Peyer's patch (tissue), 4 donors: ENCODE measurements around the gene SPRED1.

Experiments used
- POLR2A ChIP-seq, 2 donors: fragments of 450-650 bp; IDR thresholded peaks; one replicate each; pipeline ENCODE4 v1.5.1; 2017; ENCODE audit warnings: antibody characterized with exemption in 2 of 2, mild to moderate bottlenecking in 2 of 2, moderate library complexity in 2 of 2
- TF ChIP-seq, protein P1 (sequence below), 6 experiments: fragments of 450-650 bp in 4 of 6; fragments of 200-600 bp in 2 of 6; sonication (generic) in 1 of 6; IDR thresholded peaks; one replicate each; pipeline ENCODE4 v1.5.1; 2017 to 2019; ENCODE audit warnings: antibody characterized with exemption in 6 of 6, mild to moderate bottlenecking in 3 of 6, moderate library complexity in 1 of 6

DNA sequence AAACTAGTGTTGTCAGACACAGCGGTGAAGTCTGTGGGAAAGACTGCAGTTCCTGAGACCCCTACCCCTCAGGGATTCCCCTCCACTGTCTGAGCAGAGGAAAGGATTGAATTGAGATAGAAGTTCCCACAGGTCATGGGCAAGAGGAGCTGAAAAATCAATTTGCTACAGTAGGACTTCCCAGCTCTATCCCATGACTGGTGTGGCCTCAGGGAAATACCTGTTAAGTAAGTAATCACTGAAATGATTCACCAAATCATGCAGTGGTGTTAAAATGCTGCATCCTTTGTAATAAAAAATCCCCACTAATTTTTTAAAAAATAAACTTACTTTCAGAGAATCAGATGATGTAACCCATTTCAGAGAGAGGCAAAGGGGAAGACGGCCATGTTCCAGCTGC, 45.0 kb upstream of the SPRED1 start:
- TF ChIP-seq, protein P1, sequence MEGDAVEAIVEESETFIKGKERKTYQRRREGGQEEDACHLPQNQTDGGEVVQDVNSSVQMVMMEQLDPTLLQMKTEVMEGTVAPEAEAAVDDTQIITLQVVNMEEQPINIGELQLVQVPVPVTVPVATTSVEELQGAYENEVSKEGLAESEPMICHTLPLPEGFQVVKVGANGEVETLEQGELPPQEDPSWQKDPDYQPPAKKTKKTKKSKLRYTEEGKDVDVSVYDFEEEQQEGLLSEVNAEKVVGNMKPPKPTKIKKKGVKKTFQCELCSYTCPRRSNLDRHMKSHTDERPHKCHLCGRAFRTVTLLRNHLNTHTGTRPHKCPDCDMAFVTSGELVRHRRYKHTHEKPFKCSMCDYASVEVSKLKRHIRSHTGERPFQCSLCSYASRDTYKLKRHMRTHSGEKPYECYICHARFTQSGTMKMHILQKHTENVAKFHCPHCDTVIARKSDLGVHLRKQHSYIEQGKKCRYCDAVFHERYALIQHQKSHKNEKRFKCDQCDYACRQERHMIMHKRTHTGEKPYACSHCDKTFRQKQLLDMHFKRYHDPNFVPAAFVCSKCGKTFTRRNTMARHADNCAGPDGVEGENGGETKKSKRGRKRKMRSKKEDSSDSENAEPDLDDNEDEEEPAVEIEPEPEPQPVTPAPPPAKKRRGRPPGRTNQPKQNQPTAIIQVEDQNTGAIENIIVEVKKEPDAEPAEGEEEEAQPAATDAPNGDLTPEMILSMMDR (IDR thresholded peaks at IDR 0.05) = no peak
- TF ChIP-seq POLR2A (IDR thresholded peaks at IDR 0.05) = no peak
